EL (cell line): Measurements from ENCODE around the gene DGCR2.
A peak's percentile ranks its signal among the peaks of the same experiment; 100 is the strongest.
"Not testable (repeated sequence)": the region's sequence is repeated elsewhere in the genome, so short reads cannot be mapped to it uniquely, and the experiment has no call there.

Experiments used
- DNase-seq: peaks from one replicate; pipeline ENCODE4 v3.0.0-alpha.2; 2016

Gene DGCR2

GRCh38 chr22:19080853-19081252 lies 41.4 kb downstream of the DGCR2 start:
- DNase-seq: no peak

- DNase-seq: no peak
These were observed 42.5 kb downstream of the DGCR2 start for GRCh38 chr22:19079691-19080090.

DNA sequence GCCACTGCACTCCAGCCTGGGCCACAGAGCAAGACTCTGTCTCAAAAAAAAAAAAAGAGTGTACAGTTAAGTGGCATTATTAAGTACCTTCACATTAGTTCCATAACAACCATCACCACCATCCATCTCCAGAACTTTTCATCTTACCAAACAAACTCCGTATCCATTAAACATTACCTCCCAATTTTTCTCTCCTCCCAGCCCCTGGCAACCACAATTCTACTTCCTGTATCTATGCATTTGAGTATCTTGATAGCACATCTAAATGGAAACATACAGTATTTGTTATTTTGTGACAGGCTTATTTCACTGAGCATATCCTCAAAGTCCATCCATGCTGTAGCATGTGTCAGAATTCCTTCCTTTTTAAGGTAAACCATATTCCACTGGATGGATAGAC lies 46.8 kb downstream of the DGCR2 start:
- DNase-seq: no peak

- DNase-seq: not testable (repeated sequence)
These were observed 49.4 kb downstream of the DGCR2 start for GRCh38 chr22:19072853-19073252.

DNA sequence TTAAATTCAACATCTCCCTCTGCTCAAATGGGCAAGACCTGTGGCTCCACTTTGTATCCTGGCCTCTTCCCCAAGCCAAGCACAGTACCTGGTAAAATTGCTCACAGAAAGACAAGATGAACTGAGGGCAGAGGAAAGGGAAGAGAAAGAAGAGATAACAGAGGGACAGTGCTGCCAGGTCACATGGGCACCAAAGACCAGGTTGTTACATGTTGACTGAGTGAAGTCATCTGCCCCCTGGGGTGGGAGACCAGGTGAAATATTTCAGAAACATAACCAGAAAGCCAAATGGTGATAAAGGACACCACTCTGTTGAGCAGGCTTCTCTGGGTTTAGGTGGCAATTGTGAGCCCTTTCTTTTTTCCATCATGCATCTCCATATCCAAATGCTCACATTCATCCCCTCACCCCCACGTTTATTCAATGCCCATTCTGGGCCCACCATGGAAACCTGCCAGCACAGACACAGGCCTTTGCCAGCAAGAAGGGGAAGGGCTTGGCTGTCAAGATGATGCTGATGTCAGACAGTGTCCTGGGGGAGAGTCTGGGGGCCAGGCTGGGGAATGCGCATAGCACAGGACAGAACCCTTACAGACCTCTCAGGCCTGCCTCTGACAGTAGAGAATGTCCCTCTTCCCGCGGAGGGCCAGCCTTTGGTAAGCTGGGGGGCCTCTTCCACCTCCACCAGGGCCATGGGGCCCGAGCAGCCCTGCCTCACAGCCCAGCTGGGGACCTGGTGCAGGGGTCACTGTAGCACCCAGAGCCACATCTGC lies 51.6 kb downstream of the DGCR2 start:
- no peak for DNase-seq

DNA sequence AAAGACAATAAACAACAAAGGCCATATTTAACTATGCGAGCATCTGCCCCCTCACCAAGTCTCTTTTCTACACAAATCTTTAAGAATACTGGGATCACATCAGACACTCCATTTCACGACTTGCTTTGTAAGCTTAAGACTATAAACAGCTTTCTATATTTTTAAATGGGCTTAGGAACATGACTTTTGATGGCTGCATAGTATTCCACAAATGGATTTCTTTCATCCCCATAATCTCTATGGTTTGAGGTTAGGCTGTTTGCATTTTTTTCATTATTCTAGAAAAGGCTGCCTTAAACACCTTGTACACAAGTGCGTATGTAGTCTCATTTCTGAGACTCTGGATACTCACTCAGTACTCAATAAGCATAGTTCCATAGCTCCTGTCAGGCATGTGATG lies 52.8 kb downstream of the DGCR2 start:
- DNase-seq: no peak

- DNase-seq: no peak
These were observed 53.4 kb downstream of the DGCR2 start for GRCh38 chr22:19068784-19069271.

- DNase-seq: no peak
These were observed 54.4 kb downstream of the DGCR2 start for GRCh38 chr22:19067696-19068348.

GRCh38 chr22:19066531-19067271 lies 55.5 kb downstream of the DGCR2 start:
- peak; percentile 76 for DNase-seq

DNA sequence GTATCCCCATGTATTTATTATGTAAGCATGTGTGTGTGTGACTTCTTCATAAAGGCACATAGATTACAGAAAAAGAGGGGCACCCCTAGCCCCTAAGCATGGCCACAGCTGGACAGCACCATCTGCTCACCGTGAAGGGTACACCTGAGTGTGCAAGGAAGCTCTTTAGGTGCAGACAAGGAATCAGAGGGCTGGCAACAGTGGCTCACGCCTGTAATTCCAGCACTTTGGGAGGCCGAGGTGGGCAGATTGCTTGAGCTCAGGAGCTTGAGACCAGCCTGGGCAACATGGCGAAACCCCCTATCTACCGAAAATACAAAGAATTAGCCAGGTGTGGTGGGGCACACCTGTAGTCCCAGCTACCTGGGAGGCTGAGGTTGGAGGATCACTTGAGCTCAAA lies 56.3 kb downstream of the DGCR2 start:
- no peak for DNase-seq

DNA sequence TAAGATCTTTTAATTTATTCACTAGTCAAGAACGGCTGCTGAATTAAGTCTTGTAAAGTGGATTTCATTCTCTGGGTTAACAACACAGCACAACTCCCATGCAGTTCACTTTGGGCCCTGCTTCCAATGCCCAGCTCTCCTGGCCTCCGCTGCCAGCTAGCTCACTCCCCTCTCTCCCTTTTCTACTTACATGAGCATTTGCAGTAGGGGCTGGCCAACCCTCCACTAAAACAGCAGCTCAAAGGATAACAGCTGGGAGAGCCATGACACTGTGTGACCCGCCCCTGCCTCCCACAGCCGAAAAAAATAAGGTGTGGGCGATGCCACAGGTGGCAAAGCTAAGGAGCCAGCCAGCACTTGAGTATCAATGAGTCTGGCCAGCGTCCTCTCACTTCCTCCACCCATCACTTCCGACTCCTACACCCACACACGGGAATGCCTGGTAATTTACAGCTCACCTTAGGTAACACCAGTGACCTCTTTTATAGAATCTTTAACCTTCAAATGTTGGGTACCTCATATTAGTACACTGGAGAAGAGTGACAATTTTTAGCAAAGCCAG lies 56.8 kb downstream of the DGCR2 start:
- DNase-seq: no peak

GRCh38 chr22:19064354-19065054 lies 57.7 kb downstream of the DGCR2 start:
- no peak for DNase-seq

GRCh38 chr22:19063581-19064353 lies 58.4 kb downstream of the DGCR2 start:
- DNase-seq: no peak

GRCh38 chr22:19062943-19063308 lies 59.3 kb downstream of the DGCR2 start:
- DNase-seq: no peak

- DNase-seq: no peak
These were observed 59.9 kb downstream of the DGCR2 start for GRCh38 chr22:19062139-19062942.

DNA sequence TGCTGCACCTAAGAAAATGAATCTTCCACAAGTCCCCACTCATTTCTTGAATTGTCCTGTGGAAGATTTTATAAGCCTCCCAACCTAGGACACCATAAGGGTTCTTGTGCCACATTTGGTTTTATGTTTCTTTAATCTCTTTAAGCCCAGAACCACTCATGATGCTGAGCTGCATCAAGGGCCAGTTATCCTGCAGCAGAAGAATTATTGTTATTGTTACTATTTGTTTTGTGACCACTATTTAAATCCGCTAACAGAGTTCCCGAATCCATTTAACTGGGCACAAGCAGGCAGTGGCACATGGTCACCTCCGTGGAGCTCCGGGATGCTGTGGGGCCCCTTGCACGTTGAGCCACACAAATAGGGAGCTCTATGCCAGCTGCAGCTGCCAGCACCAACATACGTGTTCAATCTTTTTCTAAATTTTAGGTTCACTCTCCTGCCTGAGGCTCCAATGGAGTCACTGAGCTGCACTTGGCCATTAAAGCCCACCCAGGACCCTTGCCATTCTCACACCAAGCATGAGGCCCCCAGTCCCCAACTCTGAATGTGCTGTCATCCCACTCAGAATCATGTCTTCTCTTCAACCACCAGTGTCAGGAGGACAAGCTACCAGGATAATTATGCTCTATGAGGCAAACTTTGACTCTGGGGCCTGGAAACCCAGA lies 60.6 kb downstream of the DGCR2 start:
- DNase-seq: no peak

DNA sequence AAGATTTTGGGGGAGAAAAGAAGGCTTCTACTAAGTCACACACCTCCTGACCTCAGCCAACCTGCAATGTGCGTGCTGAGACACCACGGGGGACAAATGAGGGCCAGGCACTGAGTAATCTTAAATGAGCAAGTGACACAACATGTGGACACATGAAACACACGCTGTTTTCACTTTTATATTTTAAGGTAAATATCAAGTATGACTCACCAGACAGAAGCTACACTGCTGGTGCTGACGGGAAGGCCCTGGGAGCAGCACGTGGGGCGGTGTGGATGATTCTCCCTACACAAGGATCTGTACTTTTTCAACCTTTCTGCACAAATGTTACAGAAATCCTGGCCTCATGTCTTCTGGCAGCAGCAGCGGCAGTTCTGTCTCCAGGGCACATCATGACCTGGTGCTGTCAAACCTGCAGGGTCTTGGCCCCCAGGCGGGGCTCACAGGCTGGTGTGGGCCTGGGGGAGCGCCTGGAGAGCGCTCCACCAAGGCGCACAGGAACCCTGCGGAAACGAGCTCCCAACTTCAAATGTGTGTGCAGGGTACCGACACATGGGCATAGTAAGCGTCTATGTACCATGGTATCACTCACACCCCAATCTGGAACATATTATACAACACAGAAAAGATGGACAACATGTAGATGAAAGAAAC lies 61.7 kb downstream of the DGCR2 start:
- no peak for DNase-seq

- DNase-seq: no peak
These were observed 62.5 kb downstream of the DGCR2 start for GRCh38 chr22:19059481-19060278.
